SK-N-SH (cell line): Measurements from ENCODE around the gene RPL35A.

Experiments
- CTCF ChIP-seq: fragments of 200-600 bp; sonication (generic); IDR thresholded peaks from 2 replicates; pipeline ENCODE4 v1.6.1; 2017; ENCODE audit warnings: antibody characterized with exemption, mild to moderate bottlenecking, moderate library complexity
- ELF1 ChIP-seq: IDR thresholded peaks from 2 replicates; pipeline ENCODE4 v1.4.0; 2012
- EP300 ChIP-seq, 2 experiments: IDR thresholded peaks; 2 replicates each; pipeline versions ENCODE4 v1.4.0 to v1.6.1; 2012; ENCODE audit warnings: borderline replicate concordance in 1 of 2, low read depth in 1 of 2, low read length in 1 of 2
- EZH2phosphoT487 ChIP-seq: fragments of 200-600 bp; sonication (generic); IDR thresholded peaks from 2 replicates; pipeline ENCODE4 v1.6.1; 2017; ENCODE audit warnings: low read depth, mixed run types, mild to moderate bottlenecking, antibody characterized with exemption, moderate library complexity, borderline replicate concordance
- POLR2AphosphoS5 ChIP-seq: IDR thresholded peaks from 2 replicates; pipeline ENCODE4 v1.6.1; 2012; ENCODE audit warnings: low read depth, low read length
- REST ChIP-seq: IDR thresholded peaks from 2 replicates; pipeline ENCODE4 v1.6.1; 2012; ENCODE audit warnings: mild to moderate bottlenecking, low read depth, low read length, moderate library complexity
- RFX5 ChIP-seq: IDR thresholded peaks from 2 replicates; pipeline ENCODE4 v1.6.1; 2012; ENCODE audit warnings: mild to moderate bottlenecking, improper control_type of control experiment, low read length
- ZBTB33 ChIP-seq: IDR thresholded peaks from 2 replicates; pipeline ENCODE4 v1.4.0; 2012; ENCODE audit warnings: low read depth, borderline replicate concordance

- TF ChIP-seq ELF1 (no peak), CTCF (no peak), EZH2phosphoT487 (no peak), RFX5 (no peak), EP300 (IDR thresholded peaks at IDR 0.05; ENCODE audit: borderline replicate concordance in 1 of 2, low read depth in 1 of 2, low read length in 1 of 2) (no peak), ZBTB33 (no peak), POLR2AphosphoS5 (no peak), REST (no peak)
Measured at GRCh38 chr3:197950677-197951061, 679 bp downstream of the RPL35A start.
